DND-41 (cell line): Measurements from ENCODE around the gene SLC17A2.

Experiments
- ATAC-seq: fragments of 200-7000 bp; cut with Tn5 transposase; 3 replicates; pipeline ENCODE4 v1.9.1; 2021; ENCODE audit warnings: low read depth; ENCODE audit not compliant: insufficient read depth
- DNase-seq: peaks from one replicate; pipeline ENCODE4 v3.0.0-alpha.2; 2020
- H2AFZ ChIP-seq: 2 replicates; pipeline ENCODE4 v1.6.0; 2012; ENCODE audit warnings: low read depth, low read length
- H3K27ac ChIP-seq: 2 replicates; pipeline ENCODE4 v1.5.1; 2012; ENCODE audit warnings: low read length, inconsistent platforms
- H3K27me3 ChIP-seq: fragments of 200-600 bp; sonication (generic); 2 replicates; pipeline ENCODE4 v1.6.0; 2012; ENCODE audit warnings: low read length, mild to moderate bottlenecking, inconsistent platforms; ENCODE audit not compliant: insufficient read depth, poor library complexity
- H3K36me3 ChIP-seq: 2 replicates; pipeline ENCODE4 v1.5.1; 2012; ENCODE audit warnings: low read length, inconsistent platforms; ENCODE audit not compliant: insufficient read depth
- H3K4me1 ChIP-seq: 2 replicates; pipeline ENCODE4 v1.5.1; 2012; ENCODE audit warnings: mild to moderate bottlenecking, low read length; ENCODE audit not compliant: insufficient read depth
- H3K4me2 ChIP-seq: 2 replicates; pipeline ENCODE4 v1.6.0; 2012; ENCODE audit warnings: mild to moderate bottlenecking, moderate library complexity, low read length, inconsistent platforms; ENCODE audit not compliant: insufficient read depth
- H3K4me3 ChIP-seq, 2 experiments: fragments of 200-600 bp in 1 of 2; shearing (Covaris generic) in 1 of 2; 2 replicates each; pipeline ENCODE4 v1.5.1; 2012 to 2016; ENCODE audit warnings: inconsistent platforms in 2 of 2, low read length in 2 of 2, mild to moderate bottlenecking in 2 of 2, low read depth in 1 of 2, moderate library complexity in 1 of 2
- H3K79me2 ChIP-seq: 2 replicates; pipeline ENCODE4 v1.6.0; 2012; ENCODE audit warnings: low read length, inconsistent platforms; ENCODE audit not compliant: insufficient read depth
- H3K9ac ChIP-seq: 2 replicates; pipeline ENCODE4 v1.6.0; 2012; ENCODE audit warnings: low read depth, mild to moderate bottlenecking, inconsistent platforms, low read length, moderate library complexity
- H3K9me3 ChIP-seq: 2 replicates; pipeline ENCODE4 v1.5.1; 2012; ENCODE audit warnings: low read length, moderate library complexity, mild to moderate bottlenecking, inconsistent platforms; ENCODE audit not compliant: insufficient read depth, severe bottlenecking
- H4K20me1 ChIP-seq: 2 replicates; pipeline ENCODE4 v1.6.0; 2012; ENCODE audit warnings: low read length; ENCODE audit not compliant: insufficient read depth
- CTCF ChIP-seq: IDR thresholded peaks from 2 replicates; pipeline ENCODE4 v1.5.1; 2012; ENCODE audit warnings: borderline replicate concordance, low read length, moderate library complexity, mild to moderate bottlenecking; ENCODE audit not compliant: poor library complexity, severe bottlenecking; ENCODE audit errors: extremely low read depth
- EZH2 ChIP-seq: IDR thresholded peaks from 3 replicates; pipeline ENCODE4 v1.6.1; 2012; ENCODE audit warnings: borderline replicate concordance, low read depth, mild to moderate bottlenecking, moderate library complexity, low read length, inconsistent platforms; ENCODE audit not compliant: severe bottlenecking

Gene SLC17A2

GRCh38 chr6:25927178-25927577, 3.3 kb downstream of the SLC17A2 start:
- H3K9me3 ChIP-seq: no peaks in the 10 kb centered on the region
- no peak overlapping the region for H3K4me3 ChIP-seq
- ATAC-seq: no peak
- H3K4me2 ChIP-seq: no peak overlapping the region
- H3K36me3 ChIP-seq: no peaks in the 10 kb centered on the region
- no peaks in the 10 kb centered on the region for H3K4me1 ChIP-seq
- H3K79me2 ChIP-seq: no peaks in the 10 kb centered on the region
- TF ChIP-seq CTCF: no peak
- no peak for TF ChIP-seq EZH2
- no peak overlapping the region for H3K9ac ChIP-seq
- H2AFZ ChIP-seq: no peak overlapping the region
- DNase-seq: no peak
- H3K27me3 ChIP-seq: peaks cover 6% of the 10 kb centered on the region
- H4K20me1 ChIP-seq: no peaks in the 10 kb centered on the region
- H3K27ac ChIP-seq: no peak overlapping the region

GRCh38 chr6:25925876-25926275, 4.6 kb downstream of the SLC17A2 start:
- no peak overlapping the region for H3K27ac ChIP-seq
- H3K9ac ChIP-seq: no peak overlapping the region
- peaks cover 6% of the 10 kb centered on the region for H3K27me3 ChIP-seq
- H3K4me2 ChIP-seq: no peak overlapping the region
- no peaks in the 10 kb centered on the region for H4K20me1 ChIP-seq
- TF ChIP-seq EZH2: no peak
- no peaks in the 10 kb centered on the region for H3K4me1 ChIP-seq
- H3K79me2 ChIP-seq: no peaks in the 10 kb centered on the region
- H3K9me3 ChIP-seq: no peaks in the 10 kb centered on the region
- H2AFZ ChIP-seq: no peak overlapping the region
- no peak for ATAC-seq
- no peak for DNase-seq
- H3K4me3 ChIP-seq: no peak overlapping the region
- no peaks in the 10 kb centered on the region for H3K36me3 ChIP-seq

- Histone ChIP-seq H3K4me1 (no peaks in the 10 kb centered on the region), H3K79me2 (no peaks in the 10 kb centered on the region), H3K9me3 (no peaks in the 10 kb centered on the region), H3K4me2 (no peak overlapping the region), H3K36me3 (no peaks in the 10 kb centered on the region), H3K4me3 (no peak overlapping the region), H3K27me3 (peaks cover 2% of the 10 kb centered on the region), H2AFZ (no peak overlapping the region), H3K9ac (no peak overlapping the region), H3K27ac (no peak overlapping the region), H4K20me1 (no peaks in the 10 kb centered on the region)
- TF ChIP-seq EZH2 (no peak), CTCF (no peak)
- ATAC-seq (no peak), DNase-seq (no peak)
Observed at GRCh38 chr6:25922301-25922700, 8.2 kb downstream of the SLC17A2 start.

- H3K4me3 ChIP-seq: no peak overlapping the region
- H3K4me2 ChIP-seq: no peak overlapping the region
- no peaks in the 10 kb centered on the region for H3K9me3 ChIP-seq
- TF ChIP-seq EZH2 (no peak), CTCF (no peak)
- H3K9ac ChIP-seq: no peak overlapping the region
- H3K27me3 ChIP-seq: peaks cover 2% of the 10 kb centered on the region
- H2AFZ ChIP-seq: no peak overlapping the region
- no peak overlapping the region for H3K27ac ChIP-seq
- DNase-seq: no peak
- H3K4me1 ChIP-seq: no peaks in the 10 kb centered on the region
- no peak for ATAC-seq
- H4K20me1 ChIP-seq: no peaks in the 10 kb centered on the region
- H3K36me3 ChIP-seq: no peaks in the 10 kb centered on the region
- no peaks in the 10 kb centered on the region for H3K79me2 ChIP-seq
Observed at GRCh38 chr6:25921525-25922203, 8.8 kb downstream of the SLC17A2 start.
